Measurements from ENCODE around the gene GDPD5.

GRCh38 chr11:75561426-75562047 is 35.8 kb upstream of the GDPD5 start:
- TF ChIP-seq CTCF (conservative IDR thresholded peaks at IDR 0.05; ENCODE audit: low read length): no peak
- no peak for TF ChIP-seq EZH2phosphoT487 (IDR thresholded peaks at IDR 0.05; ENCODE audit: borderline replicate concordance, low read depth, low read length)
